Tracheal epithelial cell (primary cell): ENCODE measurements around the gene TEX13A. TPM values are rescaled to one million over a fixed set of nuclear protein-coding genes. Genes with fewer than 3 reads are reported as not detected.

Source experiments
- total RNA-seq: library from RNA; depleted of rRNA; stranded (reverse); fragments of >200 nt; gene quantifications from 2 replicates; pipeline ENCODE4 v1.2.1, GENCODE V29; 2014

Gene TEX13A, protein sequence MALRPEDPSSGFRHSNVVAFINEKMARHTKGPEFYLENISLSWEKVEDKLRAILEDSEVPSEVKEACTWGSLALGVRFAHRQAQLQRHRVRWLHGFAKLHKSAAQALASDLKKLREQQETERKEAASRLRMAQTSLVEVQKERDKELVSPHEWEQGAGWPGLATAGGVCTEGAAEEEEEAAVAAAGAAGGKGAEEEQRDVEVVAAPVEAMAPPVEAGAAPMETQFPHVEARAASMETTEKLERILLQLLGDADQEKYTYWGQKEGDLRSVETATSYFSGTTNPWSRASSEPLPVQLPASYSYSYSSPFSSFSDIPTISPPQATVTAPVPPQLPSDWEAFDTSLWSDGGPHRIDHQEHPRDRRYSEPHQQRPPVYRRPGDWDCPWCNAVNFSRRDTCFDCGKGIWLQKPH
- not detected in 2 replicates for total RNA-seq

DNA sequence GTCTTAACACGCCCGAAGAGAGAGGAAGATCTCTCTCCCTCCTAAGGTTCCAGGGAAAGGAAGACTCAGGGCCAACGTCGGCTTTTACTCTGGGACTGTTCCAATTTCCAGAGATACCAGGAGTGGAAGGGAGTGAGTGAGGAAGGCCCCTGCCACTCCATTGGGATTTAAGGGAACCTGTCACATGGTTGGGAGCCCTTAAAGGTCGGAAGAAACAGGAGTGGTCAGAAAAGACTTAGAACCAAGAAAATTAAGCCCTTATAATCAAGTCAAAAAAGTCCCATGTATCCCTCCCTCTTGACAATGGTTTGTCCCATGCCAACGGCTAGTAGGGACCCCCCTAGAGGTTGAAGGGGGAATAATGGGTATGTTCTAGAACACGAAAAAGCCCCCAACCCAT lies at the start of gene TEX13A:
TEX13A (minus strand) TSS at position 59 of the 400 bp plus-strand sequence. CDS start 297 bp downstream, outside the sequence.

